Peyer's patch (tissue), 4 donors: ENCODE data around the gene GRID2. TPM values are rescaled to one million over a fixed set of nuclear protein-coding genes. Genes with fewer than 3 reads are reported as not detected.

Experiments
- DNase-seq, 3 donors: peaks; one replicate each; pipeline ENCODE4 v3.0.0-alpha.2; 2017 to 2019
- H3K27ac ChIP-seq, 4 donors: fragments of 200-600 bp; sonication (generic); one replicate each; pipeline ENCODE4 v1.5.1; 2016 to 2019
- H3K27me3 ChIP-seq, 2 donors: fragments of 200-600 bp; sonication (generic); one replicate each; pipeline ENCODE4 v1.5.1; 2019
- H3K36me3 ChIP-seq, 3 donors: fragments of 200-600 bp; sonication (generic); one replicate each; pipeline ENCODE4 v1.5.1; 2016 to 2019
- H3K4me1 ChIP-seq, 4 donors: fragments of 200-600 bp; sonication (generic); one replicate each; pipeline ENCODE4 v1.5.1; 2016 to 2019
- H3K4me3 ChIP-seq, 4 donors: fragments of 200-600 bp; sonication (generic); 1 replicate in 3 of 4; 2 replicates in 1 of 4; pipeline ENCODE4 v1.5.1; 2016 to 2019; ENCODE audit warnings: mild to moderate bottlenecking in 1 of 4
- H3K9me3 ChIP-seq, 4 donors: fragments of 200-600 bp; sonication (generic); one replicate each; pipeline ENCODE4 v1.5.1; 2016 to 2019; ENCODE audit warnings: mild to moderate bottlenecking in 1 of 4
- CTCF ChIP-seq, 6 experiments: fragments of 450-650 bp in 4 of 6; fragments of 200-600 bp in 2 of 6; sonication (generic) in 1 of 6; IDR thresholded peaks; one replicate each; pipeline ENCODE4 v1.5.1; 2017 to 2019; ENCODE audit warnings: antibody characterized with exemption in 6 of 6, mild to moderate bottlenecking in 3 of 6, moderate library complexity in 1 of 6
- POLR2A ChIP-seq, 2 donors: fragments of 450-650 bp; IDR thresholded peaks; one replicate each; pipeline ENCODE4 v1.5.1; 2017; ENCODE audit warnings: antibody characterized with exemption in 2 of 2, mild to moderate bottlenecking in 2 of 2, moderate library complexity in 2 of 2
- total RNA-seq, 4 donors: library from RNA; depleted of rRNA; stranded (reverse); fragments of >200 nt; gene quantifications; one replicate each; pipeline ENCODE4 v1.1.0, GENCODE V29; 2016

GRID2 gene
- total RNA-seq, 4 donors from 2014 or later: 0.54 TPM; not detected in 3

- Histone ChIP-seq H3K36me3 (no peaks in the 10 kb centered on the region), H3K4me3 (no peak overlapping the region), H3K9me3 (no peaks in the 10 kb centered on the region), H3K27ac (no peak overlapping the region), H3K27me3 (no peaks in the 10 kb centered on the region), H3K4me1 (no peaks in the 10 kb centered on the region)
- TF ChIP-seq POLR2A (IDR thresholded peaks at IDR 0.05) (no peak), CTCF (IDR thresholded peaks at IDR 0.05) (no peak)
- no peak for DNase-seq
These were observed 1065.2 kb downstream of the GRID2 start for GRCh38 chr4:93368968-93369367.

- no peaks in the 10 kb centered on the region for H3K9me3 ChIP-seq
These were observed 1066.5 kb downstream of the GRID2 start for GRCh38 chr4:93370256-93370655.

GRCh38 chr4:93373893-93374860, 1070.4 kb downstream of the GRID2 start:
- no peak for TF ChIP-seq CTCF (IDR thresholded peaks at IDR 0.05)
- TF ChIP-seq POLR2A (IDR thresholded peaks at IDR 0.05): no peak
- H3K4me1 ChIP-seq: no peaks in the 10 kb centered on the region
- H3K27ac ChIP-seq: no peak overlapping the region
- H3K27me3 ChIP-seq: no peaks in the 10 kb centered on the region
- H3K9me3 ChIP-seq: no peaks in the 10 kb centered on the region
- no peak overlapping the region for H3K4me3 ChIP-seq
- no peaks in the 10 kb centered on the region for H3K36me3 ChIP-seq
- no peak for DNase-seq

More at GRCh38 chr4:93370256-93370655, 1066.5 kb downstream of the GRID2 start:
- TF ChIP-seq POLR2A (IDR thresholded peaks at IDR 0.05) (no peak), CTCF (IDR thresholded peaks at IDR 0.05) (no peak)
- no peak for DNase-seq
- no peaks in the 10 kb centered on the region for H3K27me3 ChIP-seq
- H3K4me1 ChIP-seq: no peaks in the 10 kb centered on the region
- no peak overlapping the region for H3K27ac ChIP-seq
- H3K4me3 ChIP-seq: no peak overlapping the region
- H3K36me3 ChIP-seq: no peaks in the 10 kb centered on the region

GRCh38 chr4:93384241-93384640, 1080.5 kb downstream of the GRID2 start:
- Histone ChIP-seq H3K9me3 (no peaks in the 10 kb centered on the region), H3K27ac (no peak overlapping the region), H3K4me3 (no peak overlapping the region), H3K27me3 (no peaks in the 10 kb centered on the region), H3K4me1 (no peaks in the 10 kb centered on the region), H3K36me3 (no peaks in the 10 kb centered on the region)
- no peak for DNase-seq
- TF ChIP-seq CTCF (IDR thresholded peaks at IDR 0.05) (no peak), POLR2A (IDR thresholded peaks at IDR 0.05) (no peak)

GRCh38 chr4:93384887-93385286, 1081.1 kb downstream of the GRID2 start:
- TF ChIP-seq POLR2A (IDR thresholded peaks at IDR 0.05) (no peak), CTCF (IDR thresholded peaks at IDR 0.05) (no peak)
- Histone ChIP-seq H3K27ac (no peak overlapping the region), H3K9me3 (no peaks in the 10 kb centered on the region), H3K4me1 (no peaks in the 10 kb centered on the region), H3K27me3 (no peaks in the 10 kb centered on the region), H3K36me3 (no peaks in the 10 kb centered on the region), H3K4me3 (no peak overlapping the region)
- no peak for DNase-seq
